ENCODE data around the gene KRT32. TPM values are rescaled to one million over a fixed set of nuclear protein-coding genes. Genes with fewer than 3 reads are reported as not detected.

Gene KRT32
- total RNA-seq, 4 donors from 2014 or later = not detected

DNA sequence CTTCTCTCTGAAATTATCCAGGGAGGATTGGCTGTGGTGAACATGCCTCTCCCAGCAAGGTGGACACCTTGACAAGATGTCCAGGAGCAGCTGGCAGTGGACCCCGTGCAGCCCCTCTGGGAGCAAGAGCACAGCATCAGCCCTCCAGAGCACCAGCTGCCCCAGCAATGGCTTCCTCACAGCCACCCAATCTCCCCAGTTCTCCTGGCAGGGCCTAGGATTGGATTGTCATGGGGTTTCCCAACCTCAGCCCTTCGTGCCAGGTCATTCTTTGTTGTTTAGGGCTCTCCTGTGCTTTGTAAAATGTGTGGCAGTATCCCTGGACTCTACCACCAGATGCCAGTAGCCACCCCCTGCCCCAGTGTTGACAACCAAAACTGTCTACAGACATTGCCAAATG is 24.3 kb upstream of the KRT32 start:
- DNase-seq (ENCODE audit: low spot score) (no peak), ATAC-seq (ENCODE audit: low FRiP score) (no peak)
- no peak for TF ChIP-seq CTCF (IDR thresholded peaks at IDR 0.05)

- DNase-seq (ENCODE audit: low spot score) (no peak), ATAC-seq (ENCODE audit: low FRiP score) (no peak)
- no peak for TF ChIP-seq CTCF (IDR thresholded peaks at IDR 0.05)
Measured at GRCh38 chr17:41490000-41490990, 23.1 kb upstream of the KRT32 start.

DNA sequence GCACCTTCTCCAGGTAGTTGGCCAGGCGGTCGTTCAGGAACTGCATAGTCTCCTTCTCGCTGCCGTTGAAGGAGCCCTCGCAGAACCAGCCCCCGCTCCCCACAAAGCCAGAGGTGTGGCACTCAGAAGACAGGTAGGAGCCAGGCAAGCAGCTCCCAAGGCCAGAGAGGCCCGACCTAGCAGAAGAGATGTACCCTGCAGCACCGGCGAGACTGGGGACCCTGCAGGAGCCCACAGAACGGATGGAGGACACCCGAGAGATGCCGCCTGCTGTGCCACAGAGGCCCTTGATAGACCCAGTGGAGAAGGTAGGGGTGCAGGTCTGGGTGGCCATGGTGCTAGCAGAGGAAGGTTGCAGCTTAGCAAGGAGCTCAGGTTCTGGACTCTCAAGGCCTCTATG is 22.3 kb upstream of the KRT32 start, which contains the start of gene KRT36:
Gene KRT36 (minus strand): TSS at position 380 of the 400 bp plus-strand sequence. CDS start 46 bp downstream, at position 334.
- DNase-seq (ENCODE audit: low spot score) (no peak), ATAC-seq (ENCODE audit: low FRiP score) (no peak)
- TF ChIP-seq CTCF (IDR thresholded peaks at IDR 0.05) = no peak

GRCh38 chr17:41486809-41487530 is 19.8 kb upstream of the KRT32 start:
- DNase-seq (ENCODE audit: low spot score) (no peak), ATAC-seq (ENCODE audit: low FRiP score) (no peak)
- TF ChIP-seq CTCF (IDR thresholded peaks at IDR 0.05) = no peak

- no peak for DNase-seq (ENCODE audit: low spot score)
Measured at GRCh38 chr17:41486316-41486715, 19.1 kb upstream of the KRT32 start.

More at GRCh38 chr17:41486316-41486715, 19.1 kb upstream of the KRT32 start:
- no peak for ATAC-seq (ENCODE audit: low FRiP score)
- TF ChIP-seq CTCF (IDR thresholded peaks at IDR 0.05) = no peak

Measured in omental fat pad (tissue), 4 donors.